ENCODE results near the gene ANKRD23.

The ANKRD23 gene

GRCh38 chr2:96792772-96793749 is 50.8 kb downstream of the ANKRD23 start:
- no peak for DNase-seq

GRCh38 chr2:96789245-96789617 is 54.6 kb downstream of the ANKRD23 start:
- no peak for DNase-seq

- no peak for DNase-seq
Observed at GRCh38 chr2:96788442-96789244, 55.2 kb downstream of the ANKRD23 start.

All from NCI-H1105 (cell line).